DOHH2 (cell line): ENCODE results near the gene SCD5.

ENCODE experiments used
- EZH2phosphoT487 ChIP-seq: fragments of 200-600 bp; sonication (generic); IDR thresholded peaks from 2 replicates; pipeline ENCODE4 v1.6.1; 2017; ENCODE audit warnings: borderline replicate concordance, mild to moderate bottlenecking, antibody characterized with exemption, low read length, moderate library complexity, mixed read lengths
- TF ChIP-seq, protein P1 (sequence below): fragments of 200-600 bp; sonication (generic); IDR thresholded peaks from one replicate; pipeline ENCODE4 v1.5.1; 2014; ENCODE audit warnings: antibody characterized with exemption, mild to moderate bottlenecking, low read depth, low read length; ENCODE audit not compliant: poor library complexity, severe bottlenecking

GRCh38 chr4:82748810-82749470, 49.7 kb downstream of the SCD5 start:
- TF ChIP-seq, protein P1, sequence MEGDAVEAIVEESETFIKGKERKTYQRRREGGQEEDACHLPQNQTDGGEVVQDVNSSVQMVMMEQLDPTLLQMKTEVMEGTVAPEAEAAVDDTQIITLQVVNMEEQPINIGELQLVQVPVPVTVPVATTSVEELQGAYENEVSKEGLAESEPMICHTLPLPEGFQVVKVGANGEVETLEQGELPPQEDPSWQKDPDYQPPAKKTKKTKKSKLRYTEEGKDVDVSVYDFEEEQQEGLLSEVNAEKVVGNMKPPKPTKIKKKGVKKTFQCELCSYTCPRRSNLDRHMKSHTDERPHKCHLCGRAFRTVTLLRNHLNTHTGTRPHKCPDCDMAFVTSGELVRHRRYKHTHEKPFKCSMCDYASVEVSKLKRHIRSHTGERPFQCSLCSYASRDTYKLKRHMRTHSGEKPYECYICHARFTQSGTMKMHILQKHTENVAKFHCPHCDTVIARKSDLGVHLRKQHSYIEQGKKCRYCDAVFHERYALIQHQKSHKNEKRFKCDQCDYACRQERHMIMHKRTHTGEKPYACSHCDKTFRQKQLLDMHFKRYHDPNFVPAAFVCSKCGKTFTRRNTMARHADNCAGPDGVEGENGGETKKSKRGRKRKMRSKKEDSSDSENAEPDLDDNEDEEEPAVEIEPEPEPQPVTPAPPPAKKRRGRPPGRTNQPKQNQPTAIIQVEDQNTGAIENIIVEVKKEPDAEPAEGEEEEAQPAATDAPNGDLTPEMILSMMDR = no peak
- TF ChIP-seq EZH2phosphoT487 = no peak
